HG03064 (cell line): Measurements from ENCODE around the gene MARF1.
"Not testable (repeated sequence)": the region's sequence is repeated elsewhere in the genome, so short reads cannot be mapped to it uniquely, and the experiment has no call there.

Experiments used
- ATAC-seq: cut with Tn5 transposase; IDR thresholded peaks from one replicate; pipeline ENCODE4 v1.9.1; 2021; ENCODE audit warnings: low read depth; ENCODE audit not compliant: unreplicated experiment

The MARF1 gene, protein sequence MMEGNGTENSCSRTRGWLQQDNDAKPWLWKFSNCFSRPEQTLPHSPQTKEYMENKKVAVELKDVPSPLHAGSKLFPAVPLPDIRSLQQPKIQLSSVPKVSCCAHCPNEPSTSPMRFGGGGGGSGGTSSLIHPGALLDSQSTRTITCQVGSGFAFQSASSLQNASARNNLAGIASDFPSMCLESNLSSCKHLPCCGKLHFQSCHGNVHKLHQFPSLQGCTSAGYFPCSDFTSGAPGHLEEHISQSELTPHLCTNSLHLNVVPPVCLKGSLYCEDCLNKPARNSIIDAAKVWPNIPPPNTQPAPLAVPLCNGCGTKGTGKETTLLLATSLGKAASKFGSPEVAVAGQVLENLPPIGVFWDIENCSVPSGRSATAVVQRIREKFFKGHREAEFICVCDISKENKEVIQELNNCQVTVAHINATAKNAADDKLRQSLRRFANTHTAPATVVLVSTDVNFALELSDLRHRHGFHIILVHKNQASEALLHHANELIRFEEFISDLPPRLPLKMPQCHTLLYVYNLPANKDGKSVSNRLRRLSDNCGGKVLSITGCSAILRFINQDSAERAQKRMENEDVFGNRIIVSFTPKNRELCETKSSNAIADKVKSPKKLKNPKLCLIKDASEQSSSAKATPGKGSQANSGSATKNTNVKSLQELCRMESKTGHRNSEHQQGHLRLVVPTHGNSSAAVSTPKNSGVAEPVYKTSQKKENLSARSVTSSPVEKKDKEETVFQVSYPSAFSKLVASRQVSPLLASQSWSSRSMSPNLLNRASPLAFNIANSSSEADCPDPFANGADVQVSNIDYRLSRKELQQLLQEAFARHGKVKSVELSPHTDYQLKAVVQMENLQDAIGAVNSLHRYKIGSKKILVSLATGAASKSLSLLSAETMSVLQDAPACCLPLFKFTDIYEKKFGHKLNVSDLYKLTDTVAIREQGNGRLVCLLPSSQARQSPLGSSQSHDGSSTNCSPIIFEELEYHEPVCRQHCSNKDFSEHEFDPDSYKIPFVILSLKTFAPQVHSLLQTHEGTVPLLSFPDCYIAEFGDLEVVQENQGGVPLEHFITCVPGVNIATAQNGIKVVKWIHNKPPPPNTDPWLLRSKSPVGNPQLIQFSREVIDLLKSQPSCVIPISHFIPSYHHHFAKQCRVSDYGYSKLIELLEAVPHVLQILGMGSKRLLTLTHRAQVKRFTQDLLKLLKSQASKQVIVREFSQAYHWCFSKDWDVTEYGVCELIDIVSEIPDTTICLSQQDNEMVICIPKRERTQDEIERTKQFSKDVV (N-terminal part only)

DNA sequence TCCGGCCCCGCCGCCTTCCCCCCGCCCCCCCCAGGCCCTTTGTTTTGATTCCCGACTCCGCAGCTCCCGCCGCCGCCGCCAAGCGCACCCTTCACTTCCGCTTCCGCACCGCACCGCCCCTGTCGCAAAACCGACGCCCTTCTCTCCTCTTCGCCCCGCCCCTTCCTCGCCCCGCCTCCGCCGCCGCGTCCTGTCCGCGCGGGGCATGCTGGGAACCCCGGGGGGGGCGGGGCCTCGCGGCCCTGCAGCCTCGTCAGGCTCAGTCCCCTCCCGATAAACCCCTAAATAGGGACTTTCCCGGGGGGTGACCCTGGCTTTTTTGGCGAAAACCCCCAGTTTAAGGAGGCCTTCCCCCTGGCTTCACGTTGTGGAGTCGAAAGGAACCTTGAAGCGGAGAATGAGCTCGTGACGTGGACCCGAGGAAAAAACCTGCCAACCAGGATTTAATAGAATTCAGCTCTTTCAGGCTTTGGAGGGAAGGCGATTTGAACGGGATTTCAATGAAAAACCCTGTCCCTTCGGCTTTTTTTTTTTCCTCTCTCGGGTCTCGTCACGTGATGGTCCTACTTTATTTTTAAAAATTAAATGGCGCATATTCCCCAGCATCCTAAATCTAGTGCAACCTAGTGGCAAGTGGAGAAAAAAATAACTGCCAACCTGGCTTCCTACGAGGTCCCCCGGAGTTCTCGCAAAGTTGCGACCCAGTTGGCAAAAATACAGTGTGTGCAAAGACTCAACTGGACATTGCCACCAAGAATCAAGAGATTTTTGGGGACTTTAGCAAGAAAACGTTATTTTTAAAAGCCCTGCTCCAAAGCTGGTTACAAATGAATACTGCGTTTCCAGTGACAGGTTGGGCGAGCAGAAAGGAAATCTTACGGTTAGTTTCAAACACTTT lies at the start of gene MARF1:
TSS of gene MARF1 (minus strand) at position 107 of the 898 bp plus-strand sequence. CDS start 3,921 bp downstream, outside the sequence.
- peak; percentile 35 for ATAC-seq

DNA sequence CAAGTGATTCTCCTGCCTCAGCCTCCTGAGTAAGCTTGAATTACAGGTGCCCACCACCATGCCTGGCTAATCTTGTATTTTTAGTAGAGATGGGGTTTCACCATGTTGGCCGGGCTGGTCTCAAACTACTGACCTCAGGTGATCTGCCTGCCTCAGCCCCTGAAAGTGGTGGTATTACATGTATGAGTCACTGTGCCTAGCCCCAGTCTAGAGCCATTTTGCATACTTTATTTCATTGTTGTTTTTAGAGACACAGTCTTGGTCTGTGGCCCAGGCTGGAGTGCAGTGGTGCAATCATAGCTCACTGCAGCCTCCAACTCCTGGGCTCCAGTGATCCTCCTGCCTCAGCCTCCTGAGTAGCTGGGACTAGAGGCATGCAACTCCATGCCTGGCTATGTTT lies 49.6 kb upstream of the MARF1 start:
- ATAC-seq: not testable (repeated sequence)

DNA sequence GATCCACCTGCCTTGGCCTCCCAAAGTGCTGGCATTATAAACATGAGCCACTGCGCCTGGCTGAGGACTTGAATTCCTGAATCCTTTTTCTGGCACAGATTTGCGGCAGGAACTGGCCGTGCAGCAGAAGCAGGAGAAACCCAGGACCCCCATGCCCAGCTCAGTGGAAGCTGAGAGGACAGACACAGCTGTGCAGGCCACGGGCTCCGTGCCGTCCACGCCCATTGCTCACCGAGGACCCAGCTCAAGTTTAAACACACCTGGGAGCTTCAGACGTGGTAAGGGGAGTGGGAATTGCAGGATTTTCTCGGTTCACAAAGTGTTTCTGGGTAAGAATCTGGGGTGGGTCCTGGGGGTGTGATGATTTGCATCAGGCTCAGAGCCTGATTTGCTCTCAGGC lies 48.1 kb upstream of the MARF1 start:
- ATAC-seq: no peak

DNA sequence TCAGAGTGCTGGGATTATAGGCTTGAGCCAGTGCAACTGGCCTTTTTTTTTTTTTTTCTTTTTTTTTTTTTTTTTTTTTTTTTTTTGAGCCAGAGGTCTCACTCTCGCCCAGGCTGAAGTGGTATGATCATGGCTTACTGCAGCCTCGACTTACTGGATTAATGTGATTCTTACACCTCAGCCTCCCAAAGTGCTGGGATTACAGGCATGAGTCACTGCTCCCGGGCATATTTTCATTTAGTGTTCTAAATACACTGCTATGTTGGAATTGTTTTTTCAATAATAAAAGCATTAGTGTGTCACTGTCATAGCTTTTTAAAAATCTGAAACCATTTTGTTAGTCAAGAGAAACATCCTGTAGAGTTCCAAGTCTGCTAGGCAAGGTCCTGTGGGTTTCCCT lies 47.3 kb upstream of the MARF1 start:
- no peak for ATAC-seq

DNA sequence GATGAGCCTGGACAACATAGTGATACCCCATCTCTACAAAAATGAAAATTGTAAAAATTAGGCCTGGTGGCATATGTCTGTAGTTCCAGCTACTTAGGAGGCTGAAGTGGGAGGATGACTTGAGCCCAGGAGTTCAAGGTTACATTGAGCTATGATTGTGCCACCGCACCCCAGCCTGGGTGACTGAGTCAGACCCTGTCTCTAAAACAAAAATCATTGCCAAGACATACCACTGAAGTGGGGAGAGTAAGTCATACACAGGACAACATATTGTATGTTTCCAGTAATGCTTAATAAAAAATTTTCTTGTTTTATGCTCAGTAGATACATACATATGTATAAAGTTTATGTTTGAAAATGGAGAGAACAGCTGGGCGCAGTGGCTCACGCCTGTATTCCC lies 46.3 kb upstream of the MARF1 start:
- no peak for ATAC-seq

DNA sequence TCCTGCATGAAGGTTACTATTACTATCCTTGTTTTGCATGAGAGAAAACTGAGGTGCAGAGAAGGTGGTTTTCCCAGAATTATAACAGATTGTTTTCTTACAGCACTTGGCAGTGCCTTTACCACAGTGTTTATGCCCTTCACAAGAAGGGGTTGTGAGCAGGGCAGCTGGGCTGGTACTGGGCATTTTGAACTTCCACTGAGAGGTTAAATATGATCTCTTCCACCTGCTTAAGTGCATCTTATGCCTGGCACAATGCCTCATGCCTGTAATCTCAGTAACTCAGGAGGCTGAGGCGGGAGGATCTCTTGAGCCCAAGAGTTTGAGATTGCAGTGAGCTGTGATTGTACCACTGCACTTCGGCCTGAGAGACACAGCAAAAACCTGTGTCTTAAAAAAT lies 43.3 kb upstream of the MARF1 start:
- ATAC-seq: no peak

DNA sequence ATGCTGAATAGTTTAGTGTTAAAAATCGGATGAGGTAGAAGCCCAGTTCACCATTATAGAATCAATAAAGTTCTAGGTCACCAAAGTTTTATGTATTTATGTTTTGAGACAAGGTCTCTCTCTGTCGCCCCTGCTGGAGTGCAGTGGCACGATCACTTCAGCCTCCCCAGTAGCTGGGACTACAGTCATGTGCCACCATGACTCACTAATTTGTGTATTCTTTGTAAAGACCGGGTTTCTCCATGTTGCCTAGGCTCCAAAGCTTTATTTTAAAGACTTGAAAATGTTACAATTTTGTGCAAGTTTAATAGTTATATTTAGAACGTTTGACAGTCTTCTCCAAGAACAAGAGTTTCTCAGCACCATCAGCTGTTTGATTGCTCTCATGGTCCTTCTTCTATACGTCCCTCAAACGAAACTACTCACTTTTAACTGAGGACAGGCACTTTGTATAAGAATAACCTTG lies 39.2 kb upstream of the MARF1 start:
- ATAC-seq: no peak

DNA sequence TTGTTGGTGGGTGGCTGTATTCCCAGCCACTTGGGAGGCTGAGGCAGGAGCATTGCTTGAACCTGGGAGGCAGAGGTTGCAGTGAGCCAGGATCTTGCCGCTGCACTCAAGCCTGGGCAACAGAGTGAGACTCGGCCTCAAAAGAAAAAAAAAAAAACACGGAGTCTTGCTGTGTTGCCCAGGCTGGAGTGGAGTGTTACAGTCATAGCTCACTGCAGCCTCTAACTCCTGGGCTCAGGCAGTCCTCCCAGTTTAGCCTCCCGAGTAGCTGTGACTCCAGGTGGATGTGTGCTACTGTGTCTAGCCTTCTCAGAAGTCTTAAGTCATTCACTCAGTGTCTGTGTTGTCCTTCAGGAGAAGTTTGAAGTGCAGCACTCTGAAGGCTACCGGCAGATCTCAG lies 34.5 kb upstream of the MARF1 start:
- no peak for ATAC-seq

DNA sequence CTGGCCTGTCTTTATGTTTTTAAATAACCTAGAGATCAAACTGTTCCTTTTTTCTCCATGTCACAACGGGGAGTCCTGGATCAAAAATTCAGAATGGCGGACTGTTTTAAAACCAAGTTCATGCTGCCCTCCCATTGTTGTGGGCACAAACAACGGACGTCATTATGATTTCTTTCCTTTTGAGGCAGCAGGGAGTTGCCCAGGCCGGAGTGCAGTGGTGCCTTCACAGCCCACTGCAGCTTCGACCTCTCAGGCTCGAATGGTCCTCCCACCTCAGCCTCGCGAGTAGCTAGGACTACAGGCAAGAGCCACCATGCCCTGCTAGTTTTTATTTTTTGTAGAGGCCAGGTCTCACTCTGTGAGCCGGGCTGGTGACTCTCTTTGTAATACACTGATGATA lies 33.6 kb upstream of the MARF1 start:
- no peak for ATAC-seq

DNA sequence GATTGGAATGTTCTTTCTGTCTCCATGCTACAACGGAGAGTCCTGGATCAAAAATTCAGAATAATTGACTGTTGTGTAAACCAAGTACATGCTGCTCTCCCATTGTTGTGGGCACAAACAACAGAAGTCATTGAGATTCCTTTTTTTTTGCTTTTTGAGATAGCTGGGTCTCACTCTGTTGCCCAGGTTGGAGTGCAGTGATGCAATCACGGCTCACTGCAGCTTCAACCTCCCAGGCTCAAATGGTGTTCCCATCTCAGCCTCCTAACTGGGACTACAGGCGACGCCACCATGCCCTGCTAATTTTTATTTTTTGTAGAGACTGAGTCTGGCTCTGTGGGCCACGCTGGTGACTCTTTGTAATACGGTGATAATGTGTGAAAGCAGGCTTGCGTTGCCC lies 31.6 kb upstream of the MARF1 start:
- ATAC-seq: no peak

DNA sequence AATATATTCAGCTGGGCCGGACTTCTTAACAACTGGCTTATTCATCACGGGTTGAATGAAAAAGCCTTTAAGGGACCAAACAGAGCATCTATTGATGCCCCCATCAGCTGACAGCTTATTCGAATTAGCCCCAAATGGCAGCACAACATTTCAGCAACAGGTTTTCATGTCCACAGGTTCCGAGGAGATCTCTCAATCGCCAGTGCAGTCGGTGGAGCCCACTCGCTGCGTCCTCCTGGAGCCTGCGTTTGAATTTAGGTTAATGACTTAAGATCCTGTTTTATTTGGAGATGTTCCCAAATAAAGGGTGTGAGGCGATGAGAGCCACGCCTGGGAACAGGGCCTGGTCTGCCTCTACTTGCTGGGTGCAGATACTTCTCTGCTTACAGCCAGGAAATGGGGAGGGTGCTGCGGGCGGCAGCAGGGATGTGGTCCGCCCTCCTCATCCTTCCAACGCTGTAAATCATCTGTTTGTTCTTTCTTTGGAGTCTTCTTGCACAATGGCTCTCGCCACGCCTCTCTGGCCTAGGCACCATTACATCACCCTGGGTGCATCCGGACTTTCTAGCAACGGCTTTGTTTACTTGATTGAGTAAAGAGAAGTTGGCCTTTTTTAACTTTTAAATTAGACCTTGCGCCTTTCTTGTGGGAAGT lies 29.7 kb upstream of the MARF1 start:
- no peak for ATAC-seq

DNA sequence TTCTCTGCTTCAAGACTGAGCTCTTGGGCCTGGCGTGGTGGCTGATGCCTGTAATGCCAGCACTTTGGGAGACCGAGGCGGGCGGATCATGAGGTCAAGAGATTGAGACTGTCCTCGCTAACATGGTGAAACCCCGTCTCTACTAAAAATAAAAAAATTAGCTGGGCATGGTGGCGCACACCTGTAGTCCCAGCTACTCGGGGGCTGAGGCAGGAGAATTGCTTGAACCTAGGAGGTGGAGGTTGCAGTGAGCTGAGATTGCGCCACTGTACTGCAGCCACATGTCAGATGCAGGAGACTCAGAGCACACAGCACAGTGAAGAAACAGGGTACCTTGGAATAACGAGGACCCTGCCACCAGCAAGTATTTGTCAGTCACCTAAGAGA lies 29.2 kb upstream of the MARF1 start:
- ATAC-seq: not testable (repeated sequence)

DNA sequence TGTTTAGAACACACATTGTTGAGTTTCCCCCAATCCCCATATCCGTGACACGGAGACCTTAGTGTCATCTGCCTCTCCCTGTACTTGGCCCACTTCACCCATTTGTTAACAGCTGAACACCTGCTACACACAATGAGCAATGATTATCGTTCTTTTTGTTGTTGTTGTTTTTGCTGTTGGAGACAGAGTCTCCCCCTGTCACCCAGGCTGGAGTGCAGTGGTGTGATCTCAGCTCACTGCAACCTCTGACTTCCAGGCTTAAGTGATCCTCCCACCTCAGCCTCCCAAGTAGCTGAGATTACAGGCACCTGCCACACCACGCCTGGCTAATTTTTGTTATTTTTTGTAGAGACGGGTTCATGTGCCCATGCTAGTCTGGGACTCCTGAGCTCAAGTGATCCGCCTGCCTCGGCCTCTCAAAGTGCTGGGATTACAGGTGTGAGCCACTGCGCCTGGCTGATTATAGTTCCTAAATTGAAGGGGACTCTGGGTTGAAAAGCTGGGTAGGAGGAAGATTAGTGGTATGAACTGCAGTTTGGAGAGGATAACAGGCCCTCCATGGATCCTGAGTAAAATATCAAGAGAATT lies 28.7 kb upstream of the MARF1 start:
- no peak for ATAC-seq

DNA sequence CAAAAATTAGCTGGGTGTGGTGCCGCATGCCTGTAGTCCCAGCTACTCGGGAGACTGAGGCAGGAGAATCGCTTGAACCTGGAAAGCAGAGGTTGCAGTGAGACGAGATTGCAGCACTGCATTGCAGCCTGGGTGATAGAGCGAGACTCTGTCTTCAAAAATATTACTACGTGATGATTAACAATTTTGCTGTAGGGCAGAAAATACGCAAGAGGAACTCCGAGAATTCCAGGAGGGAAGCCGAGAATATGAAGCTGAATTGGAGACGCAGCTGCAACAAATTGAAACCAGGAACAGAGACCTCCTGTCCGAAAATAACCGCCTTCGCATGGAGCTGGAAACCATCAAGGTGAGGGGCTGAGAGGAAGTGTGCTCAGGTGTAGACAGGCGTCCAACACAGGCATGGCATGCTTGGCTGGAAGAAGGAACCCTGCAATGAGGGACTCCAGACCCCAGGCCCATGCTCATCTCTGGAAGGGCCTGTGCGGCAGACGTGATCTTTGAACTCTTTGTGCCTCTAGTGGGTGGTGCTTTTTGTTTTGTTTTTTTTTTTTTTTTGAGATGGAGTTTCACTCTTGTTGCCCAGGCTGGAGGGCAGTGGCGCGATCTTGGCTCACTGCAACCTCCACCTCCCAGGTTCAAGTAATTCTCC lies 24.3 kb upstream of the MARF1 start:
- no peak for ATAC-seq

DNA sequence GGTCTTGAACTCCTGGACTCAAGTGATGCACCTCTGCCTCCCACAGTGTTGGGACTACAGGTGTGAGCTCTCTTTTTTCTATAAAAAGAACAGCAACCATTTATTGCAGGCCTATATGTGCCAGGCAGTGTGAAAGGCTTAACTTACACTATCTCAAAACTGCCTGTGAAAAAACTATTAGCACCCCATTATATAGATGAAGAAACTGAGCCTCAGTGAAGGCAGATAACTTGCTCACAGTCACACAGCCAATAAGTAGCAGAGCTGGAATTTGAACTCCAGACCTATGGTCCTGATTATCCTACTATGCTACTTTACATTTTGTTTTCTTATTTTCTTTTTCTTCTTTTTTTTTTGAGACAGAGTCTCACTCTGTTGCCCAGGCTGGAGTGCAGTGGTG lies 22.2 kb upstream of the MARF1 start:
- ATAC-seq: no peak

DNA sequence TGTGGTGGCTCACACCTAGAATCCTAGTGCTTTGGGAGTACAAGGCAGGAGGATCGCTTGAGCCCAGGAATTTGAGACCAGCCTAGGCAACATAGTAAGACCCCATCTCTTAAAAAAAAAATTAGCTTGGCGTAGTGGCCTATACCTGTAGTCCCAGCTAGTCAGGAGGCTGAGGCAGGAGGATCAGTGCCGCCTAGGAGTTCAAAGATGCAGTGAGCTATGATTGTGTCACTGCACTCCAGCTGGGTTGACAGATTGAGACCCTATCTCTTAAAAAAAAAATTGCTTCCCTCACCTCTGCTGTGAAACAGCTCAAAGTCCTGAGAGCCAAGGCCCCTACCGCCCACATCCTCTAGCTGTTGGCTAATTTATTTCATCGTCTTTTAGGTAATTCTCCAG lies 17.2 kb upstream of the MARF1 start:
- ATAC-seq: no peak

DNA sequence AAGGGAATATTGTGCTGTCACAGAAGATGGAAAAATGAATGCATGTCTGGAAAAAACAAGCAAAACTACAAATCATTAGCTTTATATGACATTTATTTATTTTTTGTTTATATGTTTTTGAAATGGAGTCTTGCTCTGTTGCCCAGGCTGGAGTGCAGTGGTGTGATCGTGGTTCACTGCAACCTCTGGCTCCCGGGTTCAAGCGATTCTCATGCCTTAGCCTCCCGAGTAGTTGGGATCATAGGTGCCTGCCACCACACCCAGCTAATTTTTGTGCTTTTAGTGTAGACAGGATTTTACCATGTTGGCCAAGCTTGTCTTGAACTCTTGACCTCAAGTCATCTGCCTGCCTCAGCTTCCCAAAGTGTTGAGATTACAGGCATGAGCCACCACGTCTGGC lies 15.6 kb upstream of the MARF1 start:
- no peak for ATAC-seq

DNA sequence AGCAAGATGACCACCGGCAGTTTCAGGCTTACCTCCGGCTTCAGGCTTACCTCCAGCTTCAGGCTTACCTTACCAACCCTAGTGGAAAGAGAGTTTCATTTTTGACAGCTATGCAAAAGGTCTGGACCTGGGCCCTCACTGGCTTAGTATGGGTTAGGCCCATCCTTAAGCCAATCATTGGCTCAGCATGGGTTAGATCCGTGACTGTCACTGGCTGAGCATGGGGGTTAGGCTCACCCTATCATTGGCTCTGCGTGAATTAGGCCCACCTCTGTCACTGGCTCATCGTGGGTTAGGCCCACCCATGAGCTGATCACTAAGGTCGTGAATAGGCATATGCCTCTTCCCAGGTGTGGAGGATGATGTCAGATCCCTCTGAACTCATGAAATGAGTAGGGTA lies 15.2 kb upstream of the MARF1 start:
- ATAC-seq: no peak
